HCT116 (cell line): ENCODE results near the gene RTN4RL1. TPM values are rescaled to one million over a fixed set of nuclear protein-coding genes. Genes with fewer than 3 reads are reported as not detected.

Source experiments
- ATAC-seq: fragments of 200-7000 bp; cut with Tn5 transposase; 2 replicates; pipeline ENCODE4 v1.9.1; 2020; ENCODE audit warnings: mild to moderate bottlenecking, moderate library complexity
- BruUV-seq: library from RNA; stranded (reverse); fragments of 400-500 nt; replicated peaks from 2 replicates; lab custom pipeline; 2021; lab: Mats Ljungman, UMichigan
- CTCF ChIA-PET: fragments of 300-600 bp; sonication (Branson Sonifier 250); formaldehyde crosslinking; loops from one replicate; lab custom pipeline; 2021; ENCODE audit warnings: antibody characterized with exemption; lab: Charles Lee
- POLR2A ChIA-PET: fragments of 300-600, 350-600 bp; sonication (Branson Sonifier 250); formaldehyde crosslinking; loops from one replicate; lab custom pipeline; 2021; ENCODE audit warnings: antibody characterized with exemption; lab: Charles Lee
- RAD21 ChIA-PET, 2 experiments: fragments of 300-600 bp; sonication (Branson Sonifier 250); formaldehyde crosslinking; loops; one replicate each; lab custom pipeline; 2023; ENCODE audit warnings: low total read pairs in 2 of 2; ENCODE audit not compliant: uncharacterized antibody in 2 of 2, unreplicated experiment in 2 of 2, low non-redundant PET in 1 of 2; lab: Charles Lee
- DNase-seq: peaks from one replicate; pipeline ENCODE4 v3.0.0-alpha.2; 2010; ENCODE audit warnings: low read depth, low spot score
- H2AFZ ChIP-seq: fragments of 200-600 bp; shearing (Covaris generic), sonication (generic); 2 replicates; pipeline ENCODE4 v1.6.1; 2017; ENCODE audit warnings: low read depth, mixed run types, mixed read lengths, antibody characterized with exemption, low read length; ENCODE audit not compliant: poor library complexity, severe bottlenecking
- H3K27ac ChIP-seq: 2 replicates; pipeline ENCODE4 v1.5.1; 2012; ENCODE audit warnings: low read depth, low read length
- H3K27me3 ChIP-seq: fragments of 200-600 bp; sonication (generic); 2 replicates; pipeline ENCODE4 v1.6.1; 2016; ENCODE audit warnings: mixed run types, low read length, mixed read lengths; ENCODE audit not compliant: insufficient read depth
- H3K36me3 ChIP-seq, 2 experiments: fragments of 200-500 bp in 1 of 2; fragments of 200-600 bp in 1 of 2; sonication (Bioruptor generic) in 1 of 2; sonication (generic) in 1 of 2; 2 replicates each; pipeline versions ENCODE4 v1.5.1 to v1.6.1; 2014 to 2016; ENCODE audit warnings: low read length in 2 of 2, inconsistent platforms in 1 of 2, mixed read lengths in 1 of 2, mixed run types in 1 of 2; ENCODE audit not compliant: insufficient read depth in 2 of 2, control insufficient read depth in 1 of 2
- H3K4me1 ChIP-seq, 2 experiments: fragments of 200-600 bp in 1 of 2; sonication (generic) in 1 of 2; 2 replicates each; pipeline versions ENCODE4 v1.5.1 to v1.6.1; 2012 to 2017; ENCODE audit warnings: low read length in 2 of 2, inconsistent platforms in 1 of 2, mild to moderate bottlenecking in 1 of 2, mixed read lengths in 1 of 2, mixed run types in 1 of 2, moderate library complexity in 1 of 2; ENCODE audit not compliant: insufficient read depth in 2 of 2, control insufficient read depth in 1 of 2
- H3K4me2 ChIP-seq: fragments of 200-600 bp; sonication (generic); 2 replicates; pipeline ENCODE4 v1.6.1; 2017; ENCODE audit warnings: mixed run types, low read length, mixed read lengths
- H3K4me3 ChIP-seq, 2 experiments: fragments of 200-600 bp in 1 of 2; sonication (generic) in 1 of 2; replicated peaks in 1 of 2; 2 replicates each; pipeline ENCODE4 v1.5.1; 2011 to 2016; ENCODE audit warnings: low read length in 2 of 2, control low read depth in 1 of 2, low read depth in 1 of 2, mild to moderate bottlenecking in 1 of 2, mixed read lengths in 1 of 2, mixed run types in 1 of 2
- H3K79me2 ChIP-seq: fragments of 200-600 bp; sonication (generic); 2 replicates; pipeline ENCODE4 v1.6.1; 2017; ENCODE audit warnings: mild to moderate bottlenecking, mixed run types, low read length, moderate library complexity, mixed read lengths; ENCODE audit not compliant: insufficient read depth
- H3K9ac ChIP-seq: fragments of 200-600 bp; sonication (generic); 2 replicates; pipeline ENCODE4 v1.6.1; 2016; ENCODE audit warnings: low read length, mixed read lengths
- H3K9me2 ChIP-seq: fragments of 200-600 bp; sonication (generic), shearing (Covaris generic); 2 replicates; pipeline ENCODE4 v1.6.1; 2017; ENCODE audit warnings: mixed run types, mild to moderate bottlenecking, moderate library complexity; ENCODE audit not compliant: insufficient read depth
- H3K9me3 ChIP-seq, 2 experiments: fragments of 200-500 bp in 1 of 2; fragments of 200-600 bp in 1 of 2; sonication (Bioruptor generic) in 1 of 2; sonication (generic) in 1 of 2; 2 replicates each; pipeline ENCODE4 v1.6.1; 2014 to 2017; ENCODE audit warnings: low read length in 2 of 2, mixed read lengths in 2 of 2, inconsistent platforms in 1 of 2, low read depth in 1 of 2, mild to moderate bottlenecking in 1 of 2, mixed run types in 1 of 2, moderate library complexity in 1 of 2; ENCODE audit not compliant: control insufficient read depth in 1 of 2, insufficient read depth in 1 of 2
- H4K20me1 ChIP-seq: fragments of 200-600 bp; sonication (generic), shearing (Covaris generic); 2 replicates; pipeline ENCODE4 v1.6.1; 2017; ENCODE audit warnings: mixed run types, mild to moderate bottlenecking, moderate library complexity; ENCODE audit not compliant: insufficient read depth
- ATF3 ChIP-seq: IDR thresholded peaks from 2 replicates; pipeline ENCODE4 v1.6.1; 2012
- CBX3 ChIP-seq: IDR thresholded peaks from 2 replicates; pipeline ENCODE4 v1.6.1; 2012; ENCODE audit warnings: low read depth
- CEBPB ChIP-seq: IDR thresholded peaks from 2 replicates; pipeline ENCODE4 v1.6.1; 2012; ENCODE audit warnings: low read depth
- CTCF ChIP-seq, 3 experiments: fragments of 200-600 bp in 1 of 3; sonication (generic) in 1 of 3; IDR thresholded peaks in 2 of 3; conservative IDR thresholded peaks in 1 of 3; 2 replicates each; pipeline ENCODE4 v1.5.1; 2012 to 2017; ENCODE audit warnings: low read depth in 2 of 3, low read length in 2 of 3, antibody characterized with exemption in 1 of 3, borderline replicate concordance in 1 of 3, control low read depth in 1 of 3, mild to moderate bottlenecking in 1 of 3, mixed read lengths in 1 of 3, mixed run types in 1 of 3, moderate library complexity in 1 of 3; ENCODE audit not compliant: insufficient read depth in 1 of 3
- EGR1 ChIP-seq: IDR thresholded peaks from 2 replicates; pipeline ENCODE4 v1.6.1; 2012; ENCODE audit warnings: low read depth
- ELF1 ChIP-seq: IDR thresholded peaks from 2 replicates; pipeline ENCODE4 v1.6.1; 2012; ENCODE audit warnings: low read depth, borderline replicate concordance
- EZH2 ChIP-seq: fragments of 200-600 bp; sonication (generic); IDR thresholded peaks from 2 replicates; pipeline ENCODE4 v1.6.1; 2017; ENCODE audit warnings: antibody characterized with exemption, mixed run types
- EZH2phosphoT487 ChIP-seq: fragments of 200-600 bp; IDR thresholded peaks from 2 replicates; pipeline ENCODE4 v1.6.1; 2018; ENCODE audit warnings: antibody characterized with exemption, borderline replicate concordance
- FOSL1 ChIP-seq: IDR thresholded peaks from 2 replicates; pipeline ENCODE4 v1.6.1; 2012; ENCODE audit warnings: low read depth
- JUND ChIP-seq: IDR thresholded peaks from 2 replicates; pipeline ENCODE4 v1.6.1; 2012
- MAX ChIP-seq: IDR thresholded peaks from 2 replicates; pipeline ENCODE4 v1.6.1; 2012
- POLR2A ChIP-seq: IDR thresholded peaks from 2 replicates; pipeline ENCODE4 v1.7.0; 2011; ENCODE audit warnings: borderline replicate concordance; ENCODE audit not compliant: insufficient read depth, insufficient read length; ENCODE audit errors: extremely low read depth
- RAD21 ChIP-seq: IDR thresholded peaks from 2 replicates; pipeline ENCODE4 v1.6.1; 2012; ENCODE audit warnings: low read depth, mild to moderate bottlenecking
- SIN3A ChIP-seq: IDR thresholded peaks from 2 replicates; pipeline ENCODE4 v1.6.1; 2012; ENCODE audit warnings: low read depth
- SP1 ChIP-seq: IDR thresholded peaks from 2 replicates; pipeline ENCODE4 v1.6.1; 2012; ENCODE audit warnings: low read depth
- SRF ChIP-seq: IDR thresholded peaks from 2 replicates; pipeline ENCODE4 v1.6.1; 2012; ENCODE audit warnings: low read depth
- ZBTB33 ChIP-seq: IDR thresholded peaks from 2 replicates; pipeline ENCODE4 v1.6.1; 2011; ENCODE audit warnings: mild to moderate bottlenecking, low read length, moderate library complexity; ENCODE audit not compliant: insufficient replicate concordance; ENCODE audit errors: extremely low read depth
- ZNF274 ChIP-seq: fragments of 200-500 bp; sonication (Bioruptor generic); IDR thresholded peaks from 2 replicates; pipeline ENCODE4 v1.6.1; 2014; ENCODE audit warnings: mild to moderate bottlenecking, low read depth, low read length, inconsistent platforms
- intact Hi-C: fragments of 100-400 bp; cut with micrococcal nuclease; formaldehyde crosslinking; loops from 2 replicates; pipeline ENCODE4 v1.10.0; 2022
- total RNA-seq: library from RNA; stranded (reverse); gene quantifications from one replicate; pipeline ENCODE4 v1.2.1, GENCODE V29; 2021; ENCODE audit not compliant: unreplicated experiment

The RTN4RL1 gene
- total RNA-seq, 1 experiment from 2014 or later = 3.7 TPM

- RAD21 ChIA-PET = no interaction called here
- H2AFZ ChIP-seq = no peak overlapping the region
- no TSS peak for BruUV-seq
- no peak for ATAC-seq
- no peak overlapping the region for H3K4me2 ChIP-seq
- no peak overlapping the region for H3K9ac ChIP-seq
- no peaks in the 10 kb centered on the region for H3K9me3 ChIP-seq
- POLR2A ChIA-PET = no interaction called here
- no peak for DNase-seq
- H3K36me3 ChIP-seq = no peaks in the 10 kb centered on the region
- no peaks in the 10 kb centered on the region for H3K79me2 ChIP-seq
- H3K27me3 ChIP-seq = no peaks in the 10 kb centered on the region
- no peak for TF ChIP-seq CBX3
- TF ChIP-seq SP1 = no peak
- no peak for TF ChIP-seq SIN3A
- H3K4me3 ChIP-seq = no peak overlapping the region
- H3K9me2 ChIP-seq = no peaks in the 10 kb centered on the region
- H4K20me1 ChIP-seq = no peaks in the 10 kb centered on the region
- peaks cover 14 to 17% of the 10 kb centered on the region in 2 experiments for H3K4me1 ChIP-seq
- no peak overlapping the region for H3K27ac ChIP-seq
- intact Hi-C loops = no loop called here
- CTCF ChIA-PET = no interaction called here
Observed at GRCh38 chr17:1958134-1958881, 66.8 kb downstream of the RTN4RL1 start.

GRCh38 chr17:1957037-1957436 lies 68.1 kb downstream of the RTN4RL1 start:
- Histone ChIP-seq H3K9me3 (no peaks in the 10 kb centered on the region), H3K4me2 (peak overlapping the region; percentile 30), H3K9ac (no peak overlapping the region), H3K27me3 (no peaks in the 10 kb centered on the region), H3K4me3 (no peak overlapping the region), H3K36me3 (no peaks in the 10 kb centered on the region), H4K20me1 (no peaks in the 10 kb centered on the region), H2AFZ (no peak overlapping the region), H3K9me2 (no peaks in the 10 kb centered on the region), H3K27ac (no peak overlapping the region), H3K4me1 (peaks cover 14 to 17% of the 10 kb centered on the region in 2 experiments), H3K79me2 (no peaks in the 10 kb centered on the region)
- POLR2A ChIA-PET = no interaction called here
- CTCF ChIA-PET = interaction anchor here (0.6 kb wide), 1 partner anchor 101 kb away, joined by 4 read pairs; no protein-coding TSS in a partner anchor
- BruUV-seq = no TSS peak
- RAD21 ChIA-PET = no interaction called here
- DNase-seq = no peak
- ATAC-seq = no peak
- intact Hi-C loops = no loop called here
- no peak for TF ChIP-seq ZBTB33
- no peak for TF ChIP-seq EGR1
- no peak for TF ChIP-seq CBX3
- TF ChIP-seq EZH2 = no peak
- TF ChIP-seq EZH2phosphoT487 = no peak
- no peak for TF ChIP-seq ELF1
- TF ChIP-seq JUND = no peak
- no peak for TF ChIP-seq CTCF (IDR thresholded peaks at IDR 0.05 in 2 of 3, conservative IDR thresholded peaks at IDR 0.05 in 1 of 3; ENCODE audit: borderline replicate concordance in 1 of 3, insufficient read depth in 1 of 3, low read depth in 2 of 3, low read length in 2 of 3)
- no peak for TF ChIP-seq MAX
- no peak for TF ChIP-seq CEBPB
- TF ChIP-seq ZNF274 = no peak
- TF ChIP-seq POLR2A = no peak
- no peak for TF ChIP-seq SP1
- TF ChIP-seq RAD21 = no peak
- no peak for TF ChIP-seq SRF
- no peak for TF ChIP-seq FOSL1
- no peak for TF ChIP-seq ATF3
